ENCODE results near the gene MDK. TPM values are rescaled to one million over a fixed set of nuclear protein-coding genes. Genes with fewer than 3 reads are reported as not detected.
A peak's percentile ranks its signal among the peaks of the same experiment; 100 is the strongest.
"Not testable (repeated sequence)": the region's sequence is repeated elsewhere in the genome, so short reads cannot be mapped to it uniquely, and the experiment has no call there.

MDK gene
- polyA plus RNA-seq, 4 donors: 559 to 862 (median 739) TPM

DNA sequence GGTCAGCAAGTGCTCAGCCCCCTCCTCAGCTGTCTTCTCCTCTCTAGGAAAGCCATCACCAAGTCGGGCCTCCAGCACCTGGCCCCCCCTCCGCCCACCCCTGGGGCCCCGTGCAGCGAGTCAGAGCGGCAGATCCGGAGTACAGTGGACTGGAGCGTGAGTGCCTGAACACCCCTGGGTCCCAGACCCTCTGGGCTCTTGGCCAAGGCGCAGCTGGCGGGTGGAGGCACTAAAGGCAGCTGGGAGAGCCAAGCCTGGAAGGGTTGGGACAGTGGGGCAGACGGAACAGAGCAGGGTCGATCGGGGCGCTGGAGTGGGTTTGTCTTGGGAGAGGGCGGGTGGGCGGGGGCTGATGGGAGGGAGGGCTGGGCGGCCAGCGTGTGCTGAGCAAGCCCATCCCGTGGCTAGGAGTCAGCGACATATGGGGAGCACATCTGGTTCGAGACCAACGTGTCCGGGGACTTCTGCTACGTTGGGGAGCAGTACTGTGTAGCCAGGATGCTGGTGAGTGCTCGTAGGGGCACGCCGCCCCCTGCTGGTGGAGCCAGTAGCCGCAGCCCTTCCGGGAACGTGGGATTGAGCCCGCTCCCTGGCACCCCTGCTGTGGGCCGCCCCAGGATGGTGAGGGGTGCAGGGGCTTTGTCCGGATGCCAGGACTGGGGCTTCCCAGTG lies 14.1 kb upstream of the MDK start:
- no peak for DNase-seq (ENCODE audit: low read depth in 4 of 4, low spot score in 3 of 4)

GRCh38 chr11:46367916-46368267 lies 13.6 kb upstream of the MDK start:
- no peak for DNase-seq (ENCODE audit: low read depth in 4 of 4, low spot score in 3 of 4)

DNA sequence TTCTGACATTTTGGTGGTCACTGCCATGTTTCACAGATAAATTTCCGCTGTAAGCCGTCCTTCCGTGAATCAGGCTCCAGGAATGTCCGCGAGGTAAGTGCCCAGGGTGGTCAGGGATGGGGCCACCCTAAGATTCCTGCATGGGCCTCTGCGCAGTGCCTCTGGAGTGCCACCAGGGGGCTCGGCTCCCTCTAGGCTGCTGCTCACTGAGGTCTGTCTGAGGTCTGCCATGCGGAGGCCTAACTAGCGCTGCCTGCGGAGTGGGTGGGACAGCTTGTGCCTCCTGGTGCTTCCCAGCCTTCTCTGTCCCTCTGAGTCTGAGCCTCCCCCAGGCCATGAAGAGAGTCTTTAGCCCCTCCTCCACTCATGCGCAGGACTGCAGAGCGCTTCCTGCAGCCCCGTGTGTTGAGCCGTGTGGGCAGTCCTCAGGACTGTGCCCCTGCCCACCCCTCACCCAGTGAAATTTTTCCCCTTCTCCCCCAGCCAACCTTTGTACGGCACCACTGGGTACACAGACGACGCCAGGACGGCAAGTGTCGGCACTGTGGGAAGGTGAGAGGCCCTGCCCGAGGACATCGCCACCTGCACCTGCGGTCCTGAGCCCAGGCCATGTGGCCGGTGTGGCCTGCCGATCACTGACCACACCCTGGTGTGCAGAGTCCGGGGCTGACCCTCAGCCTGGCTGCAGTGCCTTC lies 11.9 kb upstream of the MDK start:
- no peak for DNase-seq (ENCODE audit: low read depth in 4 of 4, low spot score in 3 of 4)

DNA sequence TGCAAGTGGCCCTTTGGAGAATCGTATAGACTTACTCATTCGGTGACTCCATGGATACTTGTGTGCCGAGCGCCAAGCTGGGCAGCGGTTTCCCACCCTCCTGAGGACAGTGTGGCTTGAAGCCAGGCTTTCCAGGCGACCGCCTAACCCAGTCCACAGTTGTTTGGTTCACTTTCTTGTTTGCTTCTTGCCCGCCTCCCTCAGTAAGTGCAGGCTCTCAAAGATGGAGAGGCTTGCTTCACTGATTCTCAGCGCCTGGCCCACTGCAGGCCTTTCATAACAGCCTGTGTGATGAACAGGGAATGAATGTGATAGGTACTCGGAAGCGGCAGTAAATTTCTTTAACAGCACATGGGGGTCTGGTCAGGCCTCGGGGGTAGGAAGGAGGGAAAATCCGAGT lies 11.2 kb upstream of the MDK start:
- no peak for DNase-seq (ENCODE audit: low read depth in 4 of 4, low spot score in 3 of 4)

DNA sequence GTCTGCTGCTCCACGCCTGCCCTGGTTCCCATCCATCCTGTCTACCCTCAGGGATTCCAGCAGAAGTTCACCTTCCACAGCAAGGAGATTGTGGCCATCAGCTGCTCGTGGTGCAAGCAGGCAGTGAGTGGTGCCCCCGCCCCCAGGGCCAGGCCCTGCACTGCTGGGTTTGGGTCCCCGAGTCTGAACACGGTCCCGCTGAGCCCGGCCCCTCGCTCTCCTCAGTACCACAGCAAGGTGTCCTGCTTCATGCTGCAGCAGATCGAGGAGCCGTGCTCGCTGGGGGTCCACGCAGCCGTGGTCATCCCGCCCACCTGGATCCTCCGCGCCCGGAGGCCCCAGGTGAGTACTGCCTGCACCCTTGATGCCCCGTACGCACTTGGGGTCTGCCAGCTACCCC lies 10.2 kb upstream of the MDK start:
- DNase-seq (ENCODE audit: low read depth in 4 of 4, low spot score in 3 of 4): not testable (repeated sequence)

DNA sequence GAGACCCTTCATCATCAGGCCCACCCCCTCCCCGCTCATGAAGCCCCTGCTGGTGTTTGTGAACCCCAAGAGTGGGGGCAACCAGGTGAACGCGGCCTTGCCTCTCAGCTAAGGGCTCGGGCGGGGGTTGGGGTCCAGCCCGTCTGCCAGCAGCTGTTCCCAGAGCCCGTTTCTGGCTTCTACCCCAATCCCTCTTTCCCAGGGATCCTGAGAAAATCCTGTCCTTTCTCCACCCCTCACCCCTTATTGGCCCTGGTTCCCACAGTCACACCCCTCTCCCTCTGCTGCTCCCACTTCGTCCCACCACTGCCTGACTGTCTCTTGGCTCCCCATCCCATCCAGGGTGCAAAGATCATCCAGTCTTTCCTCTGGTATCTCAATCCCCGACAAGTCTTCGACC lies 9.4 kb upstream of the MDK start:
- DNase-seq (ENCODE audit: low read depth in 4 of 4, low spot score in 3 of 4): no peak

DNA sequence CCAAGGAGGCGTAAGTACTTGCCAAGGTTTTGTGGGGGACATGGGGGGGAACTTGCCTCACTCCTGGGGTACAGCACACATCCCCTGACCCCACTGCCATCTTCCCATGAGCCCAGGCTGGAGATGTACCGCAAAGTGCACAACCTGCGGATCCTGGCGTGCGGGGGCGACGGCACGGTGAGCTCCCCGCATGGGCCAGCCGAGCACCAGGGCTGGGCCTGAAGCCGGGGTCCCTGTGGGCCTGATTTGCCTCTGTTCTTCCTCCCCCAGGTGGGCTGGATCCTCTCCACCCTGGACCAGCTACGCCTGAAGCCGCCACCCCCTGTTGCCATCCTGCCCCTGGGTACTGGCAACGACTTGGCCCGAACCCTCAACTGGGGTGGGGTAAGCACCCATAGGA lies 9.0 kb upstream of the MDK start:
- DNase-seq (ENCODE audit: low read depth in 4 of 4, low spot score in 3 of 4): not testable (repeated sequence)

DNA sequence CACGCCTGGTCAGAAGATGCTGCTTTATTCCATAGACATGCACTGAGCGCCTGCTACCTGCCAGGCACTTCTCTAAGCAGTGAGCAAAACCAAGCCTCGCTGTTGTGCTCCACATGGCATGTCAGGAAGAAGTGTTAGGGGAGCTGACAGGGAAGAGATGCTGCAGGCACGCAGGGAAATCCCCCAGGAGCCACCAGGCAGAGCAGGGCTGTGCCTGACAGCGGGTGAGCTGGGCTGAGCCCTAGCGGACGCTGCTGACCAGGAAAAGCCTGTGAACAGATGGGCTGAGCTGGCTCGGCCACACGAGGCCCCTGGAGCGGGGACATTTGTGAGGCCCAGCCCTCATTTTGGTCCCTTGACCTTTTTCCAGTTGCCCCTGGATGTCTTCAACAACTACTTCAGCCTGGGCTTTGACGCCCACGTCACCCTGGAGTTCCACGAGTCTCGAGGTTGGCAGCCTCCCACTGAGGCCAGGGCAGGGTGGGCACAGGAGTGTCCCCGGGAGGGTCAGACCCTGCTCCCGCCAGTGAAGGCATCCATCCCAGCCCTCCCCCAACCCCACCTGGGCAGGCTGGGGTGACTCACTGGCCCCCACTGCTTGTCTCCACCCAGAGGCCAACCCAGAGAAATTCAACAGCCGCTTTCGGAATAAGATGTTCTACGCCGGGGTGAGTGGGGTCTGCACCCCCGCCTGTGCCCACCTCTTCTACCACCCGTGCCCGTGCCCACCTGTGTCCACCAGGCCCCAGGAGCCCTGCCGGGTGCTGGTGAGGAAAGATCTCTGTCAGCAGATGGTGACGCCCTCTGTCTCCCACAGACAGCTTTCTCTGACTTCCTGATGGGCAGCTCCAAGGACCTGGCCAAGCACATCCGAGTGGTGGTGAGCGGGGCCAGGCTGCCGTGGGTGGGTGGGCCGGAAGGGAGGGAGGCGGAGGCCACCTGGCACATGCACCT lies 7.4 kb upstream of the MDK start:
- no peak for DNase-seq (ENCODE audit: low read depth in 4 of 4, low spot score in 3 of 4)

DNA sequence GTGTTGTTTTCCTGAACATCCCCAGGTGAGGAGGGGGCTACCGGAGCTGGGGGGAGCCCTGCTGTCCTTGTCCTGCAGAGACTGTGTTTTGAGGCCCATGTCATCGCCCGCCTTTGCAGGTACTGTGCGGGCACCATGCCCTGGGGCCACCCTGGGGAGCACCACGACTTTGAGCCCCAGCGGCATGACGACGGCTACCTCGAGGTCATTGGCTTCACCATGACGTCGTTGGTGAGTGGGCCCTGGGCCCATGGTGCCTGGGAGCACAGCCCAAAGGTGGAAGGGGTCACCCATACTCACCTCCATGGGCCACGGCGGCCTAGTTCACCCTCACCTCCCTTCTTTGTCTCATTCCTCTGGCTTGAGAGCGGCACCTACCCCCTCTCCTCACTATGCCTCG lies 6.7 kb upstream of the MDK start:
- DNase-seq (ENCODE audit: low read depth in 4 of 4, low spot score in 3 of 4): no peak

DNA sequence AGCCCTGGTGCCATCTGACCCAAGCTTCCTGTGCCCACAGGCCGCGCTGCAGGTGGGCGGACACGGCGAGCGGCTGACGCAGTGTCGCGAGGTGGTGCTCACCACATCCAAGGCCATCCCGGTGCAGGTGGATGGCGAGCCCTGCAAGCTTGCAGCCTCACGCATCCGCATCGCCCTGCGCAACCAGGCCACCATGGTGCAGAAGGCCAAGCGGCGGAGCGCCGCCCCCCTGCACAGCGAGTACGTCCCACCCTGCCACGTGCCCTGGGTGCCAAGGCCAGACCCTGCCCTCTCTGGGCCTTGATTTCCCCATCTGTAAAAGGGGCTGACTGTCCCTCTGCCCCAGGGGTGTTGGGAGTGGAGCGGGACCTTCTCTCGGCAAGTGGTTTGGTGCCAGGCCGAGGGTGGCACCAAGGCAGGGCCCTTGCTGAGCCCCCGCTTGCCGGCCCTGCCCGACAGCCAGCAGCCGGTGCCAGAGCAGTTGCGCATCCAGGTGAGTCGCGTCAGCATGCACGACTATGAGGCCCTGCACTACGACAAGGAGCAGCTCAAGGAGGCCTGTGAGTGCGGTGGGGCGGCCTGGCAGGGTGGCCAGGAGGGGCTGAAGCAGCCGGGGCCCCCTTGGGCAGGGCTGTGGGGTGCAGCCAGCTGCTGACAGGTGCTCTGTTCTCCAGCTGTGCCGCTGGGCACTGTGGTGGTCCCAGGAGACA lies 5.9 kb upstream of the MDK start:
- DNase-seq (ENCODE audit: low read depth in 4 of 4, low spot score in 3 of 4): no peak

DNA sequence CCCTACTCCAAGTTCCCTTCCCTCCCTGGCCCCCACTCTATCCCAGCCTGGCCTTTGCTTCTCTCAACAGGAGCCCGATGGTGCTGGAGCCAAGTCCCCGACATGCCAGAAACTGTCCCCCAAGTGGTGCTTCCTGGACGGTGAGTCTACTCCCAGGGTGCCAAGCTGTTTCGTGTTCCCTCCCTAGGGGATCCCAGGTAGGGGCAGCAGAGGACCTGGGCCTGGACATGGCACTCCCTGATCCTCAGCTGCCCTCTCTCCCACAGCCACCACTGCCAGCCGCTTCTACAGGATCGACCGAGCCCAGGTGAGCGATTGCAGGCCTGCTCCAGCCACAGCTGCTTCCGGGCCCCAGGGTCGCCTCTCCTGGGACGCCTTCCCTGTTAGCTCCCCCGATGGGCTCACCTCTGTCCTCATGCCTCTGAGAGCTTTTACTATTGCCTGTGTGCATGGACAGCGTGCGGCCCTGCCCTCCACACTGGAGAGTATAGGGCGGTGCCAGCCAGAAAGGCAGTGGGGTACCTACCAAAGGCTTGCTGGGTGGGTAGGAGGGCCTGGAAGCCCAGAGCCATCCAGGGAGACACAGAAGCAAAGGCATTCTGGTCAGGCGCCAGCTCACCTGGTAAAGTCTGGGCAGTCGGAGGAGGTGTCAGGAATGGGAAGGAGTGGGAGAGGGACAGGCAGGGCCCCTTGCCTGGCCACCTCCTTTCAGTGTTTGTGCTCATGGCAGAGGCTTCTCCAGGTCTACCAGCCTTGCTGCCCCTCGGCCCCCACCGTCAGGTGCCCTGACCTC lies 5.0 kb upstream of the MDK start:
- DNase-seq (ENCODE audit: low read depth in 4 of 4, low spot score in 3 of 4): no peak

GRCh38 chr11:46377290-46377689 lies 4.2 kb upstream of the MDK start:
- DNase-seq (ENCODE audit: low read depth in 4 of 4, low spot score in 3 of 4): no peak

- no peak for DNase-seq (ENCODE audit: low read depth in 4 of 4, low spot score in 3 of 4)
Measured at GRCh38 chr11:46377831-46378230, 3.6 kb upstream of the MDK start.

- DNase-seq (ENCODE audit: low read depth in 4 of 4, low spot score in 3 of 4): no peak
Measured at GRCh38 chr11:46378296-46378695, 3.2 kb upstream of the MDK start.

DNA sequence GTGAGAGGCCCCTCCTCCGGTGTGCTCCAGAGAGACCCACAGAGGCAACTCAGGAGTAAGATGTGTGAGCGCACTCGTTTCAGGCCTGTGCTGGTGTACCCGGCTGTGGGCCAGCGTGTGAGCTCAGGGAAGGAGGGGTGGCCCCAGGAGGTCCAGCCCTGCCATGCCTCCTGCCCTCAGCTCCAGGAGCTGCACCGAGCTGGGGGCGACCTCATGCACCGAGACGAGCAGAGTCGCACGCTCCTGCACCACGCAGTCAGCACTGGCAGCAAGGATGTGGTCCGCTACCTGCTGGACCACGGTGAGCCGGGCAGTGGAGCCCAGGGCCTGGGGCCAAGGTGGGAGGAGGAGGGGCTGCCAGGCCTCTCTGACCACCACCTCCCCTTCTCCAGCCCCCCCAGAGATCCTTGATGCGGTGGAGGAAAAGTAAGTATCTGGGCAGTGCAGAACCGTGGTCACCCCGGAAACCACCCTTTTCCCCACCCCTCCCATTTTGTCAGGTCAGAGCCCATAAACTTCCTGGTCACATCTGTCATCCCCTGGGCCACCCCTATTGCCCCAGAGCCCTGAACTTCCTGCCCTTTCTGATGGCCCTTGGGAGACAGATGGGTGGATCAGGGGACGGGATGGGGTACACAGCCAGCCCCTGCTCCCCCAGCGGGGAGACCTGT lies 2.5 kb upstream of the MDK start:
- DNase-seq (ENCODE audit: low read depth in 4 of 4, low spot score in 3 of 4): no peak

DNA sequence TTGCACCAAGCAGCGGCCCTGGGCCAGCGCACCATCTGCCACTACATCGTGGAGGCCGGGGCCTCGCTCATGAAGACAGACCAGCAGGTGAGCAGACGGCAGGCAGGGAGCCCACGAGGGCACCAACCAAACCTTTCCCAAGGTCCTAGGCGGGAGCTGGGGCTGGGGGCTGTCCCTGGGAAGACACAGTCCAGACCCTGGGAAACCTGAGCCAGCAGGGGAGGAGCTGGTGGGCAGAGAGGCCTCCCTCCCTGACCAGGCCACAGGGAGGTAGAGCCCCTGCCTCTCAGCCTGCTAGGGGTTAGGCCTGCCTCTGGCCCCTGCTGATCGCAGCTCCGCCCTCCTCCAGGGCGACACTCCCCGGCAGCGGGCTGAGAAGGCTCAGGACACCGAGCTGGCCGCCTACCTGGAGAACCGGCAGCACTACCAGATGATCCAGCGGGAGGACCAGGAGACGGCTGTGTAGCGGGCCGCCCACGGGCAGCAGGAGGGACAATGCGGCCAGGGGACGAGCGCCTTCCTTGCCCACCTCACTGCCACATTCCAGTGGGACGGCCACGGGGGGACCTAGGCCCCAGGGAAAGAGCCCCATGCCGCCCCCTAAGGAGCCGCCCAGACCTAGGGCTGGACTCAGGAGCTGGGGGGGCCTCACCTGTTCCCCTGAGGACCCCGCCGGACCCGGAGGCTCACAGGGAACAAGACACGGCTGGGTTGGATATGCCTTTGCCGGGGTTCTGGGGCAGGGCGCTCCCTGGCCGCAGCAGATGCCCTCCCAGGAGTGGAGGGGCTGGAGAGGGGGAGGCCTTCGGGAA lies 1.8 kb upstream of the MDK start:
- DNase-seq (ENCODE audit: low read depth in 4 of 4, low spot score in 3 of 4): peak in 1 of 4 donors; percentile 78

DNA sequence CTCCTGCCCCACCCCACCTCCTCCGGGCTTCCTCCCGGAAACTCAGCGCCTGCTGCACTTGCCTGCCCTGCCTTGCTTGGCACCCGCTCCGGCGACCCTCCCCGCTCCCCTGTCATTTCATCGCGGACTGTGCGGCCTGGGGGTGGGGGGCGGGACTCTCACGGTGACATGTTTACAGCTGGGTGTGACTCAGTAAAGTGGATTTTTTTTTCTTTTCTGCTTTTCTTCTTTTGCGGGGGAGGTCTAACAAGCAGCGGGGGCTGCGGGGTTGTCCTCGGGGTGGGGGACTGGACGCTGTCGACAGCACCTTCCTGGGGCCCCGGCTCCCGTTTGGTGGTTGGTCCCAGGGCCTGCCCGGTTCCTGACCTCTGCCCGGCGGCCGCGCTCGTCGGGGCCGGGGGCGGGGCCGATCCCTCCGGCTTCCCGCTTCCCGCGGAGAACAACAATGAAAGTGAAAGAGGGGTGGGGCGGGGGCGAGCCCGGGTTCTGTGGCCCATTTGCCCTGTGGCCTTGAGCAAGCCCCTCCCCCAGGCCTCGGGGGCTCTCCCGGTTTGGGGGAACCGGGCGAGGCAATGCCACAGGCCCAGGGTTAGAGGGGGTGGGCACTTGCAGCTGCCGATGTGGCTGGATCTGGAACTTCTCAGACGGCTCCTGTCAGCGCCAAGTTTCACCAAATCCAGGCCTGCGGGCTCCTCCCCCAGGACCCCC lies 975 bp upstream of the MDK start:
- DNase-seq (ENCODE audit: low read depth in 4 of 4, low spot score in 3 of 4): no peak

All from left renal pelvis (tissue), 4 donors.